ENCODE results near the gene HBM.

GRCh38 chr16:203246-203645 is 37.5 kb downstream of the HBM start:
- no peak for TF ChIP-seq CTCF (IDR thresholded peaks at IDR 0.05)
- no peak for TF ChIP-seq POLR2AphosphoS5 (IDR thresholded peaks at IDR 0.05; ENCODE audit: insufficient read depth in 1 of 2, low read depth in 1 of 2)

All from vagina (tissue), 2 donors.